H9 (cell line): Measurements from ENCODE around the gene TMCC1. TPM values are rescaled to one million over a fixed set of nuclear protein-coding genes. Genes with fewer than 3 reads are reported as not detected.

Experiments
- DNase-seq: peaks from one replicate; pipeline ENCODE4 v3.0.0-alpha.2; 2017
- H2AFZ ChIP-seq: one replicate; pipeline ENCODE4 v1.6.1; 2013; ENCODE audit warnings: mild to moderate bottlenecking, low read length, control low read depth, moderate library complexity
- H2AK5ac ChIP-seq: 2 replicates; pipeline ENCODE4 v1.6.1; 2013; ENCODE audit warnings: low read length, control low read depth, mixed read lengths; ENCODE audit not compliant: insufficient read length
- H2BK120ac ChIP-seq: one replicate; pipeline ENCODE4 v1.6.1; 2013; ENCODE audit warnings: low read depth, mild to moderate bottlenecking, low read length, control low read depth, inconsistent platforms; ENCODE audit not compliant: poor library complexity, severe bottlenecking
- H2BK12ac ChIP-seq: 2 replicates; pipeline ENCODE4 v1.6.1; 2013; ENCODE audit warnings: low read length, control low read depth, mixed read lengths, low read depth; ENCODE audit not compliant: insufficient read length
- H2BK15ac ChIP-seq: 2 replicates; pipeline ENCODE4 v1.6.1; 2013; ENCODE audit warnings: low read depth, low read length, control low read depth
- H2BK20ac ChIP-seq: one replicate; pipeline ENCODE4 v1.6.1; 2013; ENCODE audit warnings: low read depth, mild to moderate bottlenecking, low read length, control low read depth, inconsistent platforms; ENCODE audit not compliant: poor library complexity, severe bottlenecking
- H2BK5ac ChIP-seq: 2 replicates; pipeline ENCODE4 v1.6.1; 2013; ENCODE audit warnings: low read length, control low read depth, mixed read lengths; ENCODE audit not compliant: insufficient read length
- H3K14ac ChIP-seq: 2 replicates; pipeline ENCODE4 v1.6.1; 2013; ENCODE audit warnings: low read length, control low read depth; ENCODE audit not compliant: insufficient read depth
- H3K18ac ChIP-seq: 2 replicates; pipeline ENCODE4 v1.6.1; 2013; ENCODE audit warnings: low read depth, mild to moderate bottlenecking, mixed read lengths, low read length, control low read depth; ENCODE audit not compliant: insufficient read length
- H3K23ac ChIP-seq: 2 replicates; pipeline ENCODE4 v1.6.1; 2013; ENCODE audit warnings: low read length, control low read depth, mixed read lengths, low read depth; ENCODE audit not compliant: insufficient read length
- H3K23me2 ChIP-seq: 2 replicates; pipeline ENCODE4 v1.6.1; 2013; ENCODE audit warnings: low read depth, mild to moderate bottlenecking, mixed read lengths, low read length, control low read depth; ENCODE audit not compliant: insufficient read length, poor library complexity, severe bottlenecking
- H3K27ac ChIP-seq: 2 replicates; pipeline ENCODE4 v1.5.1; 2013; ENCODE audit warnings: low read length, control low read depth, mixed read lengths, low read depth; ENCODE audit not compliant: insufficient read length
- H3K27me3 ChIP-seq: 2 replicates; pipeline ENCODE4 v1.6.1; 2013; ENCODE audit warnings: low read length, control low read depth, inconsistent platforms; ENCODE audit not compliant: insufficient read depth
- H3K4ac ChIP-seq: 2 replicates; pipeline ENCODE4 v1.6.1; 2013; ENCODE audit warnings: low read depth, mild to moderate bottlenecking, control low read depth, inconsistent platforms, low read length, moderate library complexity
- H3K4me1 ChIP-seq: 2 replicates; pipeline ENCODE4 v1.6.1; 2013; ENCODE audit warnings: low read length, control low read depth, inconsistent platforms; ENCODE audit not compliant: insufficient read depth
- H3K4me2 ChIP-seq: 2 replicates; pipeline ENCODE4 v1.6.1; 2013; ENCODE audit warnings: low read length, control low read depth, mixed read lengths; ENCODE audit not compliant: insufficient read length, insufficient read depth
- H3K56ac ChIP-seq: 2 replicates; pipeline ENCODE4 v1.6.1; 2013; ENCODE audit warnings: low read depth, mild to moderate bottlenecking, mixed read lengths, low read length, control low read depth; ENCODE audit not compliant: insufficient read length
- H3K79me1 ChIP-seq: 2 replicates; pipeline ENCODE4 v1.6.1; 2013; ENCODE audit warnings: low read depth, mild to moderate bottlenecking, moderate library complexity, low read length, control low read depth, inconsistent platforms; ENCODE audit not compliant: insufficient read depth, poor library complexity, severe bottlenecking
- H3K79me2 ChIP-seq: 2 replicates; pipeline ENCODE4 v1.6.1; 2013; ENCODE audit warnings: low read length, control low read depth, inconsistent platforms; ENCODE audit not compliant: insufficient read depth
- H3K9ac ChIP-seq: 2 replicates; pipeline ENCODE4 v1.6.1; 2013; ENCODE audit warnings: low read length, control low read depth, mixed read lengths; ENCODE audit not compliant: insufficient read length; ENCODE audit errors: extremely low read depth
- H3K9me3 ChIP-seq: one replicate; pipeline ENCODE4 v1.6.1; 2013; ENCODE audit warnings: low read depth, low read length, inconsistent platforms; ENCODE audit not compliant: control insufficient read depth
- H3T11ph ChIP-seq: one replicate; pipeline ENCODE4 v1.6.1; 2013; ENCODE audit warnings: mild to moderate bottlenecking, low read length, control low read depth, inconsistent platforms
- H4K20me1 ChIP-seq: one replicate; pipeline ENCODE4 v1.6.1; 2013; ENCODE audit not compliant: control insufficient read depth, insufficient read length, insufficient read depth
- H4K5ac ChIP-seq: 2 replicates; pipeline ENCODE4 v1.6.1; 2013; ENCODE audit warnings: low read depth, mild to moderate bottlenecking, mixed read lengths, low read length, control low read depth; ENCODE audit not compliant: insufficient read length
- H4K8ac ChIP-seq: replicated peaks from 2 replicates; pipeline ENCODE4 v1.6.1; 2013; ENCODE audit warnings: low read length, control low read depth, mixed read lengths, low read depth; ENCODE audit not compliant: insufficient read length
- H4K91ac ChIP-seq: 2 replicates; pipeline ENCODE4 v1.6.1; 2013; ENCODE audit warnings: low read depth, mild to moderate bottlenecking, moderate library complexity, mixed read lengths, low read length, control low read depth; ENCODE audit not compliant: insufficient read length
- H3K27ac Mint-ChIP-seq, 3 experiments: 2 replicates in 2 of 3; 3 replicates in 1 of 3; pipeline ENCODE4 v1.8.0; 2020 to 2021; ENCODE audit warnings: mixed read lengths in 3 of 3, mild to moderate bottlenecking in 1 of 3, moderate library complexity in 1 of 3
- H3K27me3 Mint-ChIP-seq: 2 replicates; pipeline ENCODE4 v1.8.0; 2021; ENCODE audit warnings: low read depth, mild to moderate bottlenecking, moderate library complexity, mixed read lengths
- H3K36me3 Mint-ChIP-seq, 3 experiments: 2 replicates in 2 of 3; 3 replicates in 1 of 3; pipeline ENCODE4 v1.8.0; 2020 to 2021; ENCODE audit warnings: low read depth in 3 of 3, mixed read lengths in 3 of 3; ENCODE audit not compliant: insufficient read depth in 1 of 3
- H3K4me1 Mint-ChIP-seq, 2 experiments: 2 replicates each; pipeline ENCODE4 v1.8.0; 2020; ENCODE audit warnings: mixed read lengths in 2 of 2
- H3K4me3 Mint-ChIP-seq, 2 experiments: 2 replicates in 1 of 2; 3 replicates in 1 of 2; pipeline ENCODE4 v1.8.0; 2020 to 2021; ENCODE audit warnings: mild to moderate bottlenecking in 2 of 2, mixed read lengths in 2 of 2, moderate library complexity in 1 of 2
- H3K9me3 Mint-ChIP-seq, 2 experiments: 2 replicates in 1 of 2; 3 replicates in 1 of 2; pipeline ENCODE4 v1.8.0; 2020; ENCODE audit warnings: mild to moderate bottlenecking in 2 of 2, mixed read lengths in 2 of 2, moderate library complexity in 1 of 2
- WGBS: extraction: QIAGEN DNeasy Blood & Tissue Kit; methylation state at CpG from one replicate; pipeline ENCODE4 v1.1.7; 2013; ENCODE audit warnings: missing lambda C conversion rate, low lambda C conversion rate, mixed read lengths; ENCODE audit not compliant: insufficient read length; ENCODE audit errors: extremely low coverage; 5-methylcytosine and 5-hydroxymethylcytosine counted together
- total RNA-seq: library from RNA; stranded (reverse); gene quantifications from 2 replicates; pipeline ENCODE4 v1.2.1, GENCODE V29; 2021
- TF ChIP-seq, protein P1 (sequence below): fragments of 200-600 bp; sonication (generic); conservative IDR thresholded peaks from 3 replicates; pipeline ENCODE4 v1.8.0; 2021; ENCODE audit warnings: antibody characterized with exemption, mild to moderate bottlenecking

Gene TMCC1
- total RNA-seq, 1 experiment from 2014 or later: 24.4 TPM

DNA sequence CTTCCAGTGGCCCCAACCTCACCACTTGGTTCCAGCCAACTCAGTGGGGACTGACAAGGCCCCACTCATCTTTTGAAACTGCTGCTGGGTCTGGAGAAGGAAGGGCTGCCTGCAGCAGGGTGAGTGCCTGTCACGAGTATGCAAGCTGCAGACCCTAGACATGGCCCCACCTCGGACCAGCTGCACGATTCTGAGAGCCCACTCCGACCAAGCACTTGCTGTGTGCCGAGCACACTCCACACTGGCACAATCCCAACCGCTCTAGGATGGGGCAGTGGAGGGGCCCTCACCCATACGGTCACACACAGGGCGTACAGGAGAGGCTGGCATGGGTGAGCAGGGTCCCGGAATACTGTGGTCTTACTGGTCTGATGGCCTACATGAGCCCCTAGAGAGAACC is 279.1 kb downstream of the TMCC1 start:
- no peak overlapping the region for H3K4me3 Mint-ChIP-seq
- H4K91ac ChIP-seq: no peak overlapping the region
- no peak overlapping the region for H4K5ac ChIP-seq
- H3K18ac ChIP-seq: no peak overlapping the region
- no peak overlapping the region for H3K56ac ChIP-seq
- H3K79me2 ChIP-seq: no peaks in the 10 kb centered on the region
- no peak overlapping the region for H3T11ph ChIP-seq
- no peak overlapping the region for H3K9ac ChIP-seq
- no CpG with 5 or more reads among the region's 9 CpGs for WGBS
- H3K4me2 ChIP-seq: no peak overlapping the region
- no peak overlapping the region for H3K27ac Mint-ChIP-seq
- H3K9me3 Mint-ChIP-seq: no peaks in the 10 kb centered on the region
- H2BK20ac ChIP-seq: no peak overlapping the region
- no peak overlapping the region for H3K27ac ChIP-seq
- H3K9me3 ChIP-seq: no peaks in the 10 kb centered on the region
- H2BK12ac ChIP-seq: no peak overlapping the region
- no peaks in the 10 kb centered on the region for H3K23me2 ChIP-seq
- H2BK5ac ChIP-seq: no peak overlapping the region
- H2BK15ac ChIP-seq: no peak overlapping the region
- no peak for DNase-seq
- no peak overlapping the region for H2AK5ac ChIP-seq
- no peaks in the 10 kb centered on the region for H3K79me1 ChIP-seq
- H3K14ac ChIP-seq: no peak overlapping the region
- H4K20me1 ChIP-seq: no peaks in the 10 kb centered on the region
- TF ChIP-seq, protein P1, sequence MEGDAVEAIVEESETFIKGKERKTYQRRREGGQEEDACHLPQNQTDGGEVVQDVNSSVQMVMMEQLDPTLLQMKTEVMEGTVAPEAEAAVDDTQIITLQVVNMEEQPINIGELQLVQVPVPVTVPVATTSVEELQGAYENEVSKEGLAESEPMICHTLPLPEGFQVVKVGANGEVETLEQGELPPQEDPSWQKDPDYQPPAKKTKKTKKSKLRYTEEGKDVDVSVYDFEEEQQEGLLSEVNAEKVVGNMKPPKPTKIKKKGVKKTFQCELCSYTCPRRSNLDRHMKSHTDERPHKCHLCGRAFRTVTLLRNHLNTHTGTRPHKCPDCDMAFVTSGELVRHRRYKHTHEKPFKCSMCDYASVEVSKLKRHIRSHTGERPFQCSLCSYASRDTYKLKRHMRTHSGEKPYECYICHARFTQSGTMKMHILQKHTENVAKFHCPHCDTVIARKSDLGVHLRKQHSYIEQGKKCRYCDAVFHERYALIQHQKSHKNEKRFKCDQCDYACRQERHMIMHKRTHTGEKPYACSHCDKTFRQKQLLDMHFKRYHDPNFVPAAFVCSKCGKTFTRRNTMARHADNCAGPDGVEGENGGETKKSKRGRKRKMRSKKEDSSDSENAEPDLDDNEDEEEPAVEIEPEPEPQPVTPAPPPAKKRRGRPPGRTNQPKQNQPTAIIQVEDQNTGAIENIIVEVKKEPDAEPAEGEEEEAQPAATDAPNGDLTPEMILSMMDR: no peak
- H3K4me1 Mint-ChIP-seq: peaks cover 15 to 16% of the 10 kb centered on the region in 2 experiments
- H3K27me3 ChIP-seq: no peaks in the 10 kb centered on the region
- H2AFZ ChIP-seq: no peak overlapping the region
- H3K4ac ChIP-seq: no peak overlapping the region
- H4K8ac ChIP-seq: no peak overlapping the region
- no peaks in the 10 kb centered on the region; a peak in 2 of 7 replicates for H3K36me3 Mint-ChIP-seq
- H2BK120ac ChIP-seq: no peak overlapping the region
- H3K23ac ChIP-seq: no peak overlapping the region
- H3K27me3 Mint-ChIP-seq: no peaks in the 10 kb centered on the region; the same call in 1 of the 2 replicates
- H3K4me1 ChIP-seq: no peaks in the 10 kb centered on the region
